IMR-90 (cell line): ENCODE results near the gene MICAL3. TPM values are rescaled to one million over a fixed set of nuclear protein-coding genes. Genes with fewer than 3 reads are reported as not detected.
A peak's percentile ranks its signal among the peaks of the same experiment; 100 is the strongest.

Experiments used
- ATAC-seq: fragments of 200-7000 bp; cut with Tn5 transposase; 2 replicates; pipeline ENCODE4 v1.9.1; 2020; ENCODE audit warnings: low read depth, mild to moderate bottlenecking, moderate library complexity
- BruUV-seq: library from RNA; stranded (reverse); fragments of 400-500 nt; replicated peaks from 2 replicates; lab custom pipeline; 2021; lab: Mats Ljungman, UMichigan
- CTCF ChIA-PET: fragments of 300-600 bp; formaldehyde crosslinking; extraction: SDS; loops from one replicate; lab custom pipeline; 2021; ENCODE audit warnings: antibody characterized with exemption; lab: Yijun Ruan, JAX
- POLR2A ChIA-PET: fragments of 300-600 bp; sonication (Branson Sonifier 250); formaldehyde crosslinking; loops from one replicate; lab custom pipeline; 2022; ENCODE audit warnings: antibody characterized with exemption; ENCODE audit not compliant: unreplicated experiment; lab: Charles Lee
- DNase-seq: peaks from one replicate; pipeline ENCODE4 v3.0.0; 2013
- H2AFZ ChIP-seq: replicated peaks from 2 replicates; pipeline ENCODE3; 2013; ENCODE audit warnings: low read length, mild to moderate bottlenecking; ENCODE audit not compliant: poor library complexity
- H2AK5ac ChIP-seq: 2 replicates; pipeline ENCODE4 v1.6.1; 2013; ENCODE audit warnings: low read depth, low read length, inconsistent platforms
- H2AK9ac ChIP-seq: replicated peaks from 2 replicates; pipeline ENCODE3; 2013; ENCODE audit warnings: mild to moderate bottlenecking, low read depth, low read length, moderate library complexity; ENCODE audit not compliant: poor library complexity
- H2BK120ac ChIP-seq: 2 replicates; pipeline ENCODE4 v1.6.1; 2013; ENCODE audit warnings: low read depth, low read length, inconsistent platforms
- H2BK15ac ChIP-seq: 3 replicates; pipeline ENCODE4 v1.6.1; 2013; ENCODE audit warnings: low read depth, low read length, inconsistent platforms
- H2BK20ac ChIP-seq: 2 replicates; pipeline ENCODE4 v1.6.1; 2013; ENCODE audit warnings: low read depth, mild to moderate bottlenecking, inconsistent platforms, low read length, moderate library complexity
- H2BK5ac ChIP-seq: 2 replicates; pipeline ENCODE4 v1.6.1; 2013; ENCODE audit warnings: mild to moderate bottlenecking, low read depth, low read length, inconsistent platforms; ENCODE audit not compliant: poor library complexity, severe bottlenecking
- H3K14ac ChIP-seq: replicated peaks from 2 replicates; pipeline ENCODE4 v1.6.1; 2013; ENCODE audit warnings: low read depth, low read length, inconsistent platforms
- H3K18ac ChIP-seq: 2 replicates; pipeline ENCODE4 v1.6.1; 2013; ENCODE audit warnings: low read depth, low read length, control low read depth
- H3K23ac ChIP-seq: 2 replicates; pipeline ENCODE4 v1.6.1; 2013; ENCODE audit warnings: low read depth, low read length, inconsistent platforms
- H3K27ac ChIP-seq: 2 replicates; pipeline ENCODE4 v1.5.1; 2013; ENCODE audit warnings: mild to moderate bottlenecking, control low read depth, low read length; ENCODE audit not compliant: insufficient read depth
- H3K27me3 ChIP-seq: 2 replicates; pipeline ENCODE4 v1.6.1; 2013; ENCODE audit warnings: low read length; ENCODE audit not compliant: control insufficient read depth, insufficient read depth
- H3K36me3 ChIP-seq: 2 replicates; pipeline ENCODE4 v1.6.1; 2013; ENCODE audit warnings: low read length, mixed read lengths; ENCODE audit not compliant: control insufficient read depth, insufficient read depth
- H3K4ac ChIP-seq: 2 replicates; pipeline ENCODE4 v1.6.1; 2013; ENCODE audit warnings: low read depth, low read length, inconsistent platforms
- H3K4me1 ChIP-seq: 2 replicates; pipeline ENCODE4 v1.6.1; 2013; ENCODE audit warnings: low read length, mixed read lengths; ENCODE audit not compliant: control insufficient read depth, insufficient read depth
- H3K4me2 ChIP-seq: 2 replicates; pipeline ENCODE4 v1.6.1; 2013; ENCODE audit warnings: low read depth, mild to moderate bottlenecking, control low read depth, low read length, moderate library complexity
- H3K4me3 ChIP-seq: 2 replicates; pipeline ENCODE4 v1.5.1; 2013; ENCODE audit warnings: low read depth, mild to moderate bottlenecking, control low read depth, low read length, moderate library complexity; ENCODE audit not compliant: insufficient read depth
- H3K56ac ChIP-seq: 2 replicates; pipeline ENCODE4 v1.6.1; 2013; ENCODE audit warnings: low read length, inconsistent platforms; ENCODE audit not compliant: insufficient read depth; ENCODE audit errors: extremely low read depth
- H3K79me1 ChIP-seq, 2 experiments: 2 replicates each; pipeline ENCODE4 v1.6.1; 2013; ENCODE audit warnings: low read length in 2 of 2, inconsistent platforms in 1 of 2, low read depth in 1 of 2
- H3K9ac ChIP-seq: 2 replicates; pipeline ENCODE4 v1.6.1; 2013; ENCODE audit warnings: low read depth, low read length, control low read depth
- H3K9me1 ChIP-seq: 2 replicates; pipeline ENCODE4 v1.6.1; 2013; ENCODE audit warnings: low read length, inconsistent platforms; ENCODE audit not compliant: insufficient read depth
- H3K9me3 ChIP-seq: 2 replicates; pipeline ENCODE4 v1.6.1; 2013; ENCODE audit warnings: low read length; ENCODE audit not compliant: control insufficient read depth, insufficient read depth
- H4K20me1 ChIP-seq: 2 replicates; pipeline ENCODE4 v1.6.1; 2013; ENCODE audit warnings: low read length, inconsistent platforms; ENCODE audit not compliant: insufficient read depth
- H4K5ac ChIP-seq: 2 replicates; pipeline ENCODE4 v1.6.1; 2013; ENCODE audit warnings: mild to moderate bottlenecking, low read depth, low read length, control low read depth
- H4K8ac ChIP-seq, 2 experiments: 2 replicates each; pipeline ENCODE4 v1.6.1; 2013; ENCODE audit warnings: low read depth in 2 of 2, low read length in 2 of 2, control low read depth in 1 of 2, inconsistent platforms in 1 of 2
- H4K91ac ChIP-seq: 2 replicates; pipeline ENCODE4 v1.6.1; 2013; ENCODE audit warnings: low read depth, low read length, inconsistent platforms; ENCODE audit not compliant: insufficient read depth
- BHLHE40 ChIP-seq: fragments of 150-350 bp; IDR thresholded peaks from 2 replicates; pipeline ENCODE4 v1.6.1; 2016; ENCODE audit warnings: mild to moderate bottlenecking, low read depth, low read length
- CEBPB ChIP-seq: IDR thresholded peaks from 2 replicates; pipeline ENCODE4 v1.6.1; 2012; ENCODE audit warnings: low read depth, low read length, improper control_type of control experiment
- CTCF ChIP-seq: conservative IDR thresholded peaks from 2 replicates; pipeline ENCODE4 v1.5.1; 2012; ENCODE audit warnings: mild to moderate bottlenecking, low read depth, low read length, improper control_type of control experiment
- ELK1 ChIP-seq: fragments of 150-350 bp; IDR thresholded peaks from 2 replicates; pipeline ENCODE4 v1.6.1; 2016; ENCODE audit warnings: low read depth, mild to moderate bottlenecking, low read length, moderate library complexity, borderline replicate concordance
- FOS ChIP-seq: fragments of 150-350 bp; IDR thresholded peaks from 2 replicates; pipeline ENCODE4 v1.6.1; 2016; ENCODE audit warnings: low read depth, low read length
- MAFK ChIP-seq: IDR thresholded peaks from 2 replicates; pipeline ENCODE4 v1.6.1; 2012; ENCODE audit warnings: low read depth, low read length, improper control_type of control experiment
- MAZ ChIP-seq: IDR thresholded peaks from 2 replicates; pipeline ENCODE4 v1.6.1; 2012; ENCODE audit warnings: low read depth, mild to moderate bottlenecking, low read length, improper control_type of control experiment, moderate library complexity, borderline replicate concordance
- MXI1 ChIP-seq: IDR thresholded peaks from 2 replicates; pipeline ENCODE4 v1.6.1; 2012; ENCODE audit warnings: low read depth, mild to moderate bottlenecking, low read length, moderate library complexity, borderline replicate concordance
- POLR2A ChIP-seq: IDR thresholded peaks from 2 replicates; pipeline ENCODE4 v1.6.1; 2012; ENCODE audit warnings: mild to moderate bottlenecking, low read depth, low read length
- RAD21 ChIP-seq: IDR thresholded peaks from 2 replicates; pipeline ENCODE4 v1.6.1; 2012; ENCODE audit warnings: low read length, improper control_type of control experiment
- RCOR1 ChIP-seq: IDR thresholded peaks from 2 replicates; pipeline ENCODE4 v1.6.1; 2012; ENCODE audit warnings: mild to moderate bottlenecking, low read length, improper control_type of control experiment; ENCODE audit not compliant: insufficient replicate concordance
- RFX5 ChIP-seq: IDR thresholded peaks from 2 replicates; pipeline ENCODE4 v1.8.0; 2012; ENCODE audit warnings: low read depth, mild to moderate bottlenecking, low read length, moderate library complexity
- WGBS, 2 experiments: methylation state at CpG; one replicate each; pipeline versions ENCODE4 v1.1.5 to v1.1.7; 2013; ENCODE audit warnings: missing lambda C conversion rate in 2 of 2; ENCODE audit not compliant: insufficient read length in 1 of 2; ENCODE audit errors: extremely low coverage in 2 of 2; 5-methylcytosine and 5-hydroxymethylcytosine counted together
- dilution Hi-C: fragments of 300-500 bp; cut with HindIII; formaldehyde crosslinking; loops from one replicate; pipeline ENCODE4 v1.14.3; 2018; ENCODE audit warnings: low sequenced_read_pairs; ENCODE audit not compliant: unreplicated experiment
- in situ Hi-C: fragments of 300-500 bp; cut with MboI; formaldehyde crosslinking; loops from 3 replicates; pipeline ENCODE4 v1.14.3; 2019; ENCODE audit warnings: low sequenced_read_pairs, inconsistent platforms, mixed read lengths
- intact Hi-C: fragments of 100-400 bp; cut with micrococcal nuclease; formaldehyde crosslinking; loops from 2 replicates; pipeline ENCODE4 v1.10.0; 2022
- polyA plus RNA-seq, 3 experiments: library from polyadenylated mRNA; depleted of rRNA; stranded (reverse); fragments of >200 nt; gene quantifications; 2 replicates each; pipeline ENCODE4 v1.2.3, GENCODE V29; 2012; ENCODE audit warnings: low replicate concordance in 1 of 3
- total RNA-seq: library from RNA; depleted of rRNA; stranded (reverse); fragments of >200 nt; gene quantifications from 2 replicates; pipeline ENCODE4 v1.2.3, GENCODE V29; 2012

MICAL3 gene
- total and polyA plus RNA-seq, 2 of the 4 experiments (the other 2 are of a cell fraction) = 17.6 to 26.8 TPM

- dilution Hi-C loops = no loop called here
- peak overlapping the region; percentile 83 for H2AK5ac ChIP-seq
- intact Hi-C loops = no loop called here
- no peak overlapping the region; the same call in 1 of the 2 replicates for H3K9ac ChIP-seq
- H3K56ac ChIP-seq = no peak overlapping the region
- no peaks in the 10 kb centered on the region for H3K9me3 ChIP-seq
- peak overlapping the region in 1 of 2 experiments; percentile 68; a peak in 1 of 4 replicates for H4K8ac ChIP-seq
- H3K4me3 ChIP-seq = no peak overlapping the region
- no peaks in the 10 kb centered on the region for H3K79me1 ChIP-seq
- H3K23ac ChIP-seq = 0 out of 2 replicates have a peak overlapping the region, but pooled peaks have one; percentile 37
- in situ Hi-C loops = loop anchor here (25.0 kb wide), 1 partner anchor 495 kb away; the partner anchor contains the start of gene SLC25A18
- ATAC-seq = no peak
- peak overlapping the region; percentile 68 for H2BK20ac ChIP-seq
- H2BK5ac ChIP-seq = peak overlapping the region; percentile 63
- H3K36me3 ChIP-seq = no peaks in the 10 kb centered on the region
- no TSS peak for BruUV-seq
- peaks cover 20% of the 10 kb centered on the region for H3K4me1 ChIP-seq
- H2AFZ ChIP-seq = peak overlapping the region; percentile 0
- POLR2A ChIA-PET = no interaction called here
- CTCF ChIA-PET = interaction anchor here (0.7 to 1.4 kb wide), 3 partner anchors 19 to 227 kb away, joined by 4 read pairs; no protein-coding TSS in a partner anchor
- 40% methylated on average over 2 of the region's 10 CpGs; no CpG with 5 or more reads in 1 of the 2 experiments for WGBS, 2 experiments
- H3K4ac ChIP-seq = peak overlapping the region; percentile 75
- peak overlapping the region; percentile 77 for H2AK9ac ChIP-seq
- peak overlapping the region; percentile 18; the same call in 1 of the 3 replicates for H2BK15ac ChIP-seq
- peak overlapping the region; percentile 36 for H4K91ac ChIP-seq
- no peak for TF ChIP-seq RCOR1
- no peak for TF ChIP-seq RAD21
- TF ChIP-seq MAZ = no peak
- no peak for TF ChIP-seq MAFK
- no peak for TF ChIP-seq BHLHE40
- TF ChIP-seq RFX5 = no peak
- TF ChIP-seq MXI1 = no peak
- TF ChIP-seq CEBPB = no peak
- TF ChIP-seq FOS = no peak
- TF ChIP-seq CTCF = no peak
- no peak for TF ChIP-seq ELK1
- no peak for TF ChIP-seq POLR2A
- H3K9me1 ChIP-seq = peaks cover 16% of the 10 kb centered on the region
- H4K20me1 ChIP-seq = no peaks in the 10 kb centered on the region
- peak overlapping the region; percentile 83 for H3K18ac ChIP-seq
- H3K27ac ChIP-seq = peak overlapping the region; percentile 67
- peak overlapping the region; percentile 53 for H2BK120ac ChIP-seq
- H3K4me2 ChIP-seq = no peak overlapping the region
- no peaks in the 10 kb centered on the region for H3K27me3 ChIP-seq
- H3K14ac ChIP-seq = peak overlapping the region; percentile 64; the same call in 1 of the 2 replicates
- peak overlapping the region; percentile 83 for H4K5ac ChIP-seq
- DNase-seq = no peak
These were observed 32.6 kb upstream of the MICAL3 start for GRCh38 chr22:18056807-18057474.
